HL-60/S4 treated with retinoic acid at 250 ng/mL for 4 days and 3 days (cell line): ENCODE measurements around the gene CSNK1D.

Experiments
- in situ Hi-C: fragments of 300-500 bp; cut with MboI; formaldehyde crosslinking; loops from 2 replicates; pipeline ENCODE4 v1.7.0; 2022; ENCODE audit warnings: low sequenced_read_pairs

The CSNK1D gene

GRCh38 chr17:82254746-82255145 lies 18.8 kb downstream of the CSNK1D start:
- in situ Hi-C loops: loop anchor here (10.0 kb wide), 1 partner anchor 150 kb away; no protein-coding TSS in a partner anchor

- in situ Hi-C loops: loop anchor here (10.0 kb wide), 1 partner anchor 151 kb away; no protein-coding TSS in a partner anchor
Measured at GRCh38 chr17:82254096-82254495, 19.4 kb downstream of the CSNK1D start.

GRCh38 chr17:82253179-82253544 lies 20.3 kb downstream of the CSNK1D start:
- in situ Hi-C loops: loop anchor here (10.0 kb wide), 1 partner anchor 152 kb away; no protein-coding TSS in a partner anchor

- in situ Hi-C loops: loop anchor here (10.0 kb wide), 1 partner anchor 152 kb away; no protein-coding TSS in a partner anchor
Measured at GRCh38 chr17:82252511-82253178, 20.9 kb downstream of the CSNK1D start.

- in situ Hi-C loops: loop anchor here (10.0 kb wide), 1 partner anchor 154 kb away; no protein-coding TSS in a partner anchor
Measured at GRCh38 chr17:82250868-82251500, 22.5 kb downstream of the CSNK1D start.

- in situ Hi-C loops: loop anchor here (10.0 kb wide), 1 partner anchor 155 kb away; no protein-coding TSS in a partner anchor
Measured at GRCh38 chr17:82249896-82250581, 23.5 kb downstream of the CSNK1D start.

- in situ Hi-C loops: no loop called here
Measured at GRCh38 chr17:82248815-82249674, 24.5 kb downstream of the CSNK1D start.

- in situ Hi-C loops: no loop called here
Measured at GRCh38 chr17:82247856-82248671, 25.4 kb downstream of the CSNK1D start.

GRCh38 chr17:82247182-82247823 lies 26.2 kb downstream of the CSNK1D start:
- in situ Hi-C loops: no loop called here

GRCh38 chr17:82246365-82247181 lies 26.9 kb downstream of the CSNK1D start:
- in situ Hi-C loops: no loop called here

- in situ Hi-C loops: no loop called here
Measured at GRCh38 chr17:82246040-82246364, 27.5 kb downstream of the CSNK1D start.

GRCh38 chr17:82245134-82246039 lies 28.1 kb downstream of the CSNK1D start:
- in situ Hi-C loops: no loop called here

GRCh38 chr17:82244413-82245133 lies 28.9 kb downstream of the CSNK1D start:
- in situ Hi-C loops: no loop called here

- in situ Hi-C loops: no loop called here
Measured at GRCh38 chr17:82243648-82244412, 29.7 kb downstream of the CSNK1D start.

GRCh38 chr17:82242977-82243647 lies 30.4 kb downstream of the CSNK1D start:
- in situ Hi-C loops: no loop called here

- in situ Hi-C loops: no loop called here
Measured at GRCh38 chr17:82242698-82242976, 30.9 kb downstream of the CSNK1D start.
